ENCODE data around the gene SEC31B. TPM values are rescaled to one million over a fixed set of nuclear protein-coding genes. Genes with fewer than 3 reads are reported as not detected.

Gene SEC31B
- total and polyA plus RNA-seq, 7 donors, result 0.60 to 19.4 (median 5.3) TPM

DNA sequence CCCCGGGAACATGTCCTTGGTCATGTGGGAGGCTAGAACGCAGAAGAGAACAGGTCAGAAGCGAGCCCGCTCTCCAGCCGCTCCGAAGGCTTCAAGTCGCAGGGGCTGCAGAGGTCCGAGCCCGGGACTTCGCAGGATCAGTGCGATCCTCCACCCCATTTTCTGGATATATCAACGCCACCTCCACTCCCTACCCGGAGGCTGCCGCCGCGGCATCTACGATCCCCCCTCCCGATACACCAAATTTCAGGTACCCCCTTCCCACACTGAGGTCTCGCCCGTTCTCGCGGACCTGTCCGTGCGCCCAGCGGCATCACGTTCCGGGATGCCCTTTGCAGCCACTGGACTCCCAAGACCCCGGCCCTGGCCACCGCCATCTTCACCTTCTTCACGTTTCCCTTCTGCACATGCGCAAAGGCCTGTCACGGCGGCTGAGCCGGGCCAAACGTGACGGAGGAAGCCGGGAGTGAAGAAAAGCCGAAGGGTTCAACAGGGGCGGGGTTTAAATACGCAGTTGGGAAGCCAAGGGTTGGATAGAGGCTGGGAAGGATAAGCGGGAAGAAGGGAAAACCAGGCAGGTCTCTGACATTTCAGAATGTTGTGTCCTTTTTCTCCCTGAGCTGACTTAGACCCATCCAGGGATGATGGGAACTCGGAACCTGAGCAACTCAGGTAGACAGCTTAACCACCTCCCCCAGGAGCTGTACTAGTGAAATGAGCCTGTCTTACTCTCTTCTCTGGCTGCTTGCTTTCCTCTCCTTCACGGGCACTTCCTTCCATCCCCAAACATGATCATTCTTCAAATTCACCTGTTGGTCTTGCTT is 10.0 kb upstream of the SEC31B start, which contains the start of gene NDUFB8:
NDUFB8 (minus strand) TSS at position 397 of the 824 bp plus-strand sequence; CDS start at position 377, 20 bp downstream.
- Histone ChIP-seq H3K36me3 (peaks cover 18 to 26% (median 19%) of the 10 kb centered on the region in 4 donors), H3K27me3 (no peaks in the 10 kb centered on the region), H3K9me3 (no peaks in the 10 kb centered on the region), H3K4me3 (peak within 1 kb of the TSS; percentile 57 to 97 (median 95)), H3K4me1 (peaks cover 0 to 26% (median 19%) of the 10 kb centered on the region in 4 donors), H3K27ac (peak within 1 kb of the TSS; percentile 81 to 91 (median 86))
- TF ChIP-seq EP300 (IDR thresholded peaks at IDR 0.05) (no peak), POLR2AphosphoS5 (IDR thresholded peaks at IDR 0.05) (peak; percentile 79 to 87 (median 84)), POLR2A (IDR thresholded peaks at IDR 0.05) (peak in 1 of 2 donors; percentile 62), CTCF (IDR thresholded peaks at IDR 0.05) (no peak)
- peak; percentile 95 for DNase-seq
- intact Hi-C loops (cut with DNase I), result no loop called here
- 0 to 1% methylated on average over 43 of the region's 43 CpGs for WGBS, 2 donors

GRCh38 chr10:100528921-100529474 is 9.3 kb upstream of the SEC31B start:
- TF ChIP-seq POLR2A (IDR thresholded peaks at IDR 0.05), result no peak
- TF ChIP-seq POLR2AphosphoS5 (IDR thresholded peaks at IDR 0.05), result no peak
- no peak for TF ChIP-seq EP300 (IDR thresholded peaks at IDR 0.05)
- TF ChIP-seq CTCF (IDR thresholded peaks at IDR 0.05), result no peak
- peak overlapping the region; percentile 57 to 97 (median 95) for H3K4me3 ChIP-seq
- H3K27me3 ChIP-seq, result no peaks in the 10 kb centered on the region
- intact Hi-C loops (cut with DNase I), result no loop called here
- DNase-seq, result peak; percentile 67
- H3K27ac ChIP-seq, result peak overlapping the region; percentile 81 to 91 (median 86)
- H3K36me3 ChIP-seq, result peaks cover 23 to 33% (median 26%) of the 10 kb centered on the region in 4 donors
- WGBS, 2 donors, result 1% methylated on average over 18 of the region's 18 CpGs
- H3K4me1 ChIP-seq, result peaks cover 0 to 26% (median 19%) of the 10 kb centered on the region in 4 donors
- no peaks in the 10 kb centered on the region for H3K9me3 ChIP-seq

DNA sequence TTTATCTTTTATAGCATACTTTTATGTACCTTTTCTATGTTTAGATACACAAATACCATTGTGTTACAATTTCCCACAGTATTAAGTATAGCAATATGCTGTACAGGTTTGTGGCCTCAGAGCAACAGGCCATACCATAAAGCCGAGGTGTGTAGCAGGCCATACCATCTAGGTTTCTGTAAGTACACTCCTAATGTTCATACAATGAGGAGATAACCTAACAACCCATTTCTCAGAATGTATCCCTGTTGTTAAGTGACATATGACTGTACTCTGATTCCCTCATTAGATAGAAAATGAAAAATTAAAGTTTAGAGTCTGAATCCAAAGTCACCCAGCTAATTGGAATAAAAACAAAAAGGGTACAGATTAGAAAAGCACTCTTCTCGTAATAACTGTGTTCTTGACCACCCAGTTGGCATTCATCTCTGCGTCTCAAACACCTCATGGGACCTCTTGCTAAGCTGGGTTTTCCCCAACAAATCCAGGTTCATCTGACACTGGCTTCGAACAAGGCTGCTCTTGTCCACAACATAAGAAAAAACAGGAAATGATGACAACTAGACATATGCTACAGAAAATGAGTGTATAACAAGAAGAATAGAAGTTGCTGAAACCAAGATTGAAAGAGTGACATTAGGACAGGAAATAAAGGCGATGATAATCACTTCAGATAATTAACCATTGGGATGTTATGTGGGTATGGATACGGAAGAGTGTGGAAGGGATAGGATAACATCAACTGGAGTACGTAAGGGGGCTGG is 8.6 kb upstream of the SEC31B start:
- H3K4me1 ChIP-seq, result peaks cover 0 to 26% (median 19%) of the 10 kb centered on the region in 4 donors
- 55 to 57% methylated on average over 7 of the region's 7 CpGs for WGBS, 2 donors
- no peaks in the 10 kb centered on the region for H3K9me3 ChIP-seq
- H3K27me3 ChIP-seq, result no peaks in the 10 kb centered on the region
- peaks cover 23 to 40% (median 33%) of the 10 kb centered on the region in 4 donors for H3K36me3 ChIP-seq
- no peak for TF ChIP-seq EP300 (IDR thresholded peaks at IDR 0.05)
- no peak for TF ChIP-seq CTCF (IDR thresholded peaks at IDR 0.05)
- no peak for TF ChIP-seq POLR2AphosphoS5 (IDR thresholded peaks at IDR 0.05)
- no peak for TF ChIP-seq POLR2A (IDR thresholded peaks at IDR 0.05)
- intact Hi-C loops (cut with DNase I), result no loop called here
- no peak for DNase-seq
- peak overlapping the region; percentile 57 to 97 (median 95) for H3K4me3 ChIP-seq
- peak overlapping the region; percentile 81 to 91 (median 86) for H3K27ac ChIP-seq

DNA sequence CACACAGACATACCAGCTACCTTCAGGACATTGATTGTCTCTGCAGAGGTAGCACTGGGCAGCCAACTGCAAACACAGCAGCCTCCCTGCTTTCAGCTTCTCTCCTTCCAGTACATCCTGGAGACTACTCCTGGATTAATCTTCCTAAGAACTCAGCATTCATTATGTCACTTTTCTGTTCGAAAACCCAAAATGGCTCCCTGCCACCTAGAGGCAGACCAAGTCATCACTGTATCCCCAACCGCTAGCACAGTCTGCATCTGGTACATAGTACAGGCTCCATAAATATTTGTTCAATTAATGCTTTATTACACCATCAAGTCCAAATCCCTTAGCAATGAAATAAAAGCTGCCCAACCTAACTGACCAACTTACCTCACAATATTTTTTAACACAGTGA is 5.0 kb upstream of the SEC31B start:
- Histone ChIP-seq H3K9me3 (no peaks in the 10 kb centered on the region), H3K36me3 (peaks cover 23 to 51% (median 38%) of the 10 kb centered on the region in 4 donors), H3K27me3 (no peaks in the 10 kb centered on the region), H3K27ac (no peak overlapping the region), H3K4me3 (no peak overlapping the region), H3K4me1 (peaks cover 0 to 28% (median 19%) of the 10 kb centered on the region in 4 donors)
- no peak for DNase-seq
- 87 to 88% methylated on average over 2 of the region's 2 CpGs for WGBS, 2 donors
- no peak for TF ChIP-seq POLR2AphosphoS5 (IDR thresholded peaks at IDR 0.05)
- no peak for TF ChIP-seq EP300 (IDR thresholded peaks at IDR 0.05)
- TF ChIP-seq CTCF (IDR thresholded peaks at IDR 0.05), result no peak
- TF ChIP-seq POLR2A (IDR thresholded peaks at IDR 0.05), result no peak
- intact Hi-C loops (cut with DNase I), result no loop called here

Measured in sigmoid colon (tissue), 7 donors.